Stimulated activated CD8-positive, alpha-beta memory T cell treated with anti-CD3 and anti-CD28 coated beads, Interleukin-7, amount 100 ng/mL, for 48 hours (primary cell): Measurements from ENCODE around the gene CYYR1.

Experiments
- DNase-seq, 2 donors: peaks; one replicate each; pipeline ENCODE4 v3.0.0-alpha.2; 2020; ENCODE audit warnings: low read depth in 1 of 2; ENCODE audit errors: extremely low read depth in 1 of 2

The CYYR1 gene

GRCh38 chr21:26443291-26443690 lies 129.8 kb downstream of the CYYR1 start:
- no peak for DNase-seq

- DNase-seq: no peak
Measured at GRCh38 chr21:26441149-26441548, 131.9 kb downstream of the CYYR1 start.

- DNase-seq: no peak
Measured at GRCh38 chr21:26438976-26439375, 134.1 kb downstream of the CYYR1 start.

- no peak for DNase-seq
Measured at GRCh38 chr21:26437326-26438009, 135.6 kb downstream of the CYYR1 start.

- DNase-seq: no peak
Measured at GRCh38 chr21:26433386-26433785, 139.7 kb downstream of the CYYR1 start.

- DNase-seq: no peak
Measured at GRCh38 chr21:26432410-26432809, 140.7 kb downstream of the CYYR1 start.

GRCh38 chr21:26425576-26425975 lies 147.5 kb downstream of the CYYR1 start:
- DNase-seq: no peak

GRCh38 chr21:26423511-26423910 lies 149.6 kb downstream of the CYYR1 start:
- DNase-seq: no peak

- no peak for DNase-seq
Measured at GRCh38 chr21:26422706-26423105, 150.4 kb downstream of the CYYR1 start.

GRCh38 chr21:26422138-26422537 lies 150.9 kb downstream of the CYYR1 start:
- DNase-seq: no peak

- DNase-seq: no peak
Measured at GRCh38 chr21:26421724-26422123, 151.4 kb downstream of the CYYR1 start.
